HEK293 (cell line): ENCODE data around the gene FOXN3.

Experiments used
- CTCF ChIA-PET: fragments of 350-600 bp; formaldehyde crosslinking; extraction: SDS; loops from one replicate; lab custom pipeline; 2021; ENCODE audit warnings: antibody characterized with exemption; lab: Yijun Ruan, JAX
- POLR2A ChIA-PET: fragments of 300-600 bp; formaldehyde crosslinking; extraction: SDS; loops from one replicate; lab custom pipeline; 2020; ENCODE audit warnings: antibody characterized with exemption, inconsistent platforms; lab: Yijun Ruan, JAX
- H3K27ac ChIP-seq: fragments of 200-500 bp; sonication (Bioruptor generic); 2 replicates; pipeline ENCODE4 v1.5.1; 2014; ENCODE audit warnings: low read depth, low read length, control low read depth, inconsistent platforms; ENCODE audit errors: extremely low read depth
- H3K36me3 ChIP-seq, 2 experiments: fragments of 200-500 bp in 1 of 2; sonication (Bioruptor generic) in 1 of 2; 1 replicate in 1 of 2; 2 replicates in 1 of 2; pipeline ENCODE4 v1.5.1; 2014 to 2017; ENCODE audit warnings: inconsistent platforms in 2 of 2, low read length in 2 of 2; ENCODE audit not compliant: control insufficient read depth in 2 of 2, insufficient read depth in 1 of 2
- H3K4me1 ChIP-seq: fragments of 200-500 bp; sonication (Bioruptor generic); 2 replicates; pipeline ENCODE4 v1.5.1; 2014; ENCODE audit warnings: mild to moderate bottlenecking, low read length, inconsistent platforms; ENCODE audit not compliant: control insufficient read depth, insufficient read depth
- H3K4me3 ChIP-seq: 2 replicates; pipeline ENCODE4 v1.5.1; 2011; ENCODE audit warnings: low read depth, mild to moderate bottlenecking, control low read depth, low read length, moderate library complexity
- H3K9me3 ChIP-seq: fragments of 200-500 bp; sonication (Bioruptor generic); 2 replicates; pipeline ENCODE4 v1.5.1; 2014; ENCODE audit warnings: low read depth, low read length, inconsistent platforms; ENCODE audit not compliant: control insufficient read depth, insufficient read depth
- HOXA7 ChIP-seq: sonication (generic); formaldehyde crosslinking; IDR thresholded peaks from 2 replicates; pipeline ENCODE4 v1.8.1; 2022; ENCODE audit warnings: missing genetic modification reagents, borderline replicate concordance
- PBX3 ChIP-seq: sonication (generic); formaldehyde crosslinking; IDR thresholded peaks from 2 replicates; pipeline ENCODE4 v1.8.1; 2022; ENCODE audit warnings: mild to moderate bottlenecking, moderate library complexity, missing genetic modification reagents
- ZBTB7A ChIP-seq: fragments of 450-650 bp; formaldehyde crosslinking; IDR thresholded peaks from 2 replicates; pipeline ENCODE4 v1.5.1; 2016; ENCODE audit warnings: low read depth, missing biosample characterization, missing genetic modification characterization
- ZEB2 ChIP-seq: fragments of 450-650 bp; formaldehyde crosslinking; IDR thresholded peaks from 2 replicates; pipeline ENCODE4 v1.5.1; 2016; ENCODE audit warnings: missing biosample characterization, missing genetic modification characterization
- ZFHX2 ChIP-seq: fragments of 450-650 bp; formaldehyde crosslinking; conservative IDR thresholded peaks from 2 replicates; pipeline ENCODE4 v1.5.1; 2016; ENCODE audit warnings: missing biosample characterization, missing genetic modification characterization
- ZFP37 ChIP-seq: fragments of 450-650 bp; formaldehyde crosslinking; IDR thresholded peaks from 2 replicates; pipeline ENCODE4 v1.5.1; 2016; ENCODE audit warnings: missing biosample characterization, missing genetic modification characterization
- ZNF16 ChIP-seq: fragments of 450-650 bp; formaldehyde crosslinking; IDR thresholded peaks from 2 replicates; pipeline ENCODE4 v1.5.1; 2016; ENCODE audit warnings: low read depth, missing biosample characterization, missing genetic modification characterization
- ZNF174 ChIP-seq: fragments of 450-650 bp; formaldehyde crosslinking; IDR thresholded peaks from 2 replicates; pipeline ENCODE4 v1.5.0; 2017; ENCODE audit warnings: missing biosample characterization, mild to moderate bottlenecking, missing genetic modification characterization
- ZNF18 ChIP-seq: fragments of 450-650 bp; formaldehyde crosslinking; IDR thresholded peaks from 2 replicates; pipeline ENCODE4 v1.5.1; 2016; ENCODE audit warnings: missing biosample characterization, missing genetic modification characterization
- ZNF202 ChIP-seq: fragments of 450-650 bp; formaldehyde crosslinking; IDR thresholded peaks from 2 replicates; pipeline ENCODE4 v1.5.1; 2016; ENCODE audit warnings: missing biosample characterization, missing genetic modification characterization, borderline replicate concordance
- ZNF311 ChIP-seq: fragments of 450-650 bp; formaldehyde crosslinking; IDR thresholded peaks from 2 replicates; pipeline ENCODE4 v1.5.1; 2017; ENCODE audit warnings: missing biosample characterization, missing genetic modification characterization, borderline replicate concordance
- ZNF335 ChIP-seq: fragments of 450-650 bp; formaldehyde crosslinking; conservative IDR thresholded peaks from 2 replicates; pipeline ENCODE4 v1.5.1; 2016; ENCODE audit warnings: missing biosample characterization, missing genetic modification characterization
- ZNF391 ChIP-seq: fragments of 450-650 bp; formaldehyde crosslinking; IDR thresholded peaks from 2 replicates; pipeline ENCODE4 v1.5.1; 2016; ENCODE audit warnings: low read depth, missing biosample characterization, missing genetic modification characterization, borderline replicate concordance
- ZNF416 ChIP-seq: fragments of 450-650 bp; formaldehyde crosslinking; IDR thresholded peaks from 2 replicates; pipeline ENCODE4 v1.5.1; 2016; ENCODE audit warnings: missing biosample characterization, missing genetic modification characterization
- ZNF571 ChIP-seq: fragments of 450-650 bp; formaldehyde crosslinking; IDR thresholded peaks from 2 replicates; pipeline ENCODE4 v1.5.0; 2017; ENCODE audit warnings: missing biosample characterization, missing genetic modification characterization
- ZNF600 ChIP-seq: fragments of 450-650 bp; formaldehyde crosslinking; IDR thresholded peaks from 2 replicates; pipeline ENCODE4 v1.5.1; 2016; ENCODE audit warnings: missing biosample characterization, missing genetic modification characterization
- ZNF621 ChIP-seq: fragments of 450-650 bp; formaldehyde crosslinking; IDR thresholded peaks from 2 replicates; pipeline ENCODE4 v1.5.1; 2017; ENCODE audit warnings: missing biosample characterization, missing genetic modification characterization
- ZNF623 ChIP-seq: fragments of 450-650 bp; formaldehyde crosslinking; IDR thresholded peaks from 2 replicates; pipeline ENCODE4 v1.5.1; 2016; ENCODE audit warnings: missing biosample characterization, missing genetic modification characterization
- ZNF692 ChIP-seq: fragments of 450-650 bp; formaldehyde crosslinking; IDR thresholded peaks from 2 replicates; pipeline ENCODE4 v1.5.1; 2016; ENCODE audit warnings: missing biosample characterization, missing genetic modification characterization
- TF ChIP-seq, protein P1 (sequence below): fragments of 450-650 bp; formaldehyde crosslinking; IDR thresholded peaks from 2 replicates; pipeline ENCODE4 v1.5.1; 2016; ENCODE audit warnings: missing biosample characterization, missing genetic modification characterization
- TF ChIP-seq, protein P2 (sequence below): fragments of 450-650 bp; formaldehyde crosslinking; IDR thresholded peaks from 2 replicates; pipeline ENCODE4; 2016; ENCODE audit warnings: missing biosample characterization, missing genetic modification characterization

The FOXN3 gene

DNA sequence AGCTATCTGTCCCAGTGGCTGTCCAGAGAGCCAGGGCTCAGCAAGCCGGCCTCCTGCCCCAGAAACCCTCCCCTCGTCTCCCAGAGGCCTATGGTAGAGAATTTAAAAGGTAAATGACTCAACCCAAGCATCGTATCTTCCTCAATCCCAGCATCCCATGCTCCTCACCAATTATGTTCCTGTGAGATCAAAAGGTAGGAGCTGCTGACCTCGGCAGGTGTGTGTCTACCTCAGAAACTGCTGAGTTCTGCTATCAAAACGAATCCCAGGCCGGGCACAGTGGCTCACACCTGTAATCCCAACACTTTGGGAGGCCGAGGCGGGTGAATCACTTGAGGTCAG, 49.3 kb downstream of the FOXN3 start (continued):
- TF ChIP-seq ZBTB7A (no peak), ZNF621 (tag by site-specific recombination) (no peak), HOXA7 (CRISPR knock-in tag) (no peak), ZNF18 (no peak), ZNF311 (no peak)

DNA sequence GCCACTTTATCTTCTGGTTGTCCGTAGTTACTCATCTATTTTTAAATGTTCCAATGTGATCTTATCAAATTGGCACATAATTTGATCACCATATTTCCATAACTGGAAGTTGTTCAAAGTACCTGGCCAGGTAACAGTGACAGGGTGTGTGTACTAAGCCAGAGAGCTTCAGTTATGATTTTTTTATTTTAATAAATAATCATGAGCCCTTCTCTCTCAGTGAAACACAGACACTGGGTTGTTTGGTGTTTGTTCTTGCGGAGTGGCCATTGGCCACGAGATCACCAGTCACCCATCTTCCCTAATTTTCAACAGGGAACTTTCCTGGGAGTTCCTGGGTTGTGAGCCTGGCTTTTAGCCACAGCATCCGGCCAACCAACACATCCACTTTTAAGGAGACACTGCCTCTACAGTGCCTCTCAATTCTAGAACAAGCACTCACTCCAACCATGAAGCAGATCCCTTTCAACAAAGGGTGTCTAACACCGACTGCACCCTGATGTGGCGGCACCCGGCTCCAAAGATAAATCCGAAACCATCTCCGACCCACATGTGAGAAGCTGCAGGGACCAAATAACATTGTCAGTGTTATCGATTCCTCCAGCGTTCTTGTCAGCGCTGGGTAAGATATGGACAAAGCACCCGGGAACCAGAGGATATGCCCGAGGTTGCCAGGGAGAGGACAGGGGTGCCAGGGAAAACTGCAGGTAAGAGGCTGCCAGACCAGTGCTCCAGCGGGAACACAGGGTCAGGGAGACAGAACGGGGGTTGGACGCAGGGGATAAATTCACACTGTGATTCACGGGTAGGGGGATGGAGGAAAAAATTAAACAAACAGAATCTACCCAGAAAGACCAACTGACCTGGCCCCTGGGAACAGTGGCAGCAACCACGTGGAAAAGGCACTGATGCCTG, 49.9 kb downstream of the FOXN3 start:
- ChIA-PET POLR2A (no interaction called here), CTCF (no interaction called here)
- no peaks in the 10 kb centered on the region for H3K36me3 ChIP-seq
- H3K4me1 ChIP-seq, result no peaks in the 10 kb centered on the region
- H3K4me3 ChIP-seq, result no peak overlapping the region
- no peak for TF ChIP-seq PBX3 (CRISPR knock-in tag)
- H3K9me3 ChIP-seq, result no peaks in the 10 kb centered on the region
- H3K27ac ChIP-seq, result no peak overlapping the region

DNA sequence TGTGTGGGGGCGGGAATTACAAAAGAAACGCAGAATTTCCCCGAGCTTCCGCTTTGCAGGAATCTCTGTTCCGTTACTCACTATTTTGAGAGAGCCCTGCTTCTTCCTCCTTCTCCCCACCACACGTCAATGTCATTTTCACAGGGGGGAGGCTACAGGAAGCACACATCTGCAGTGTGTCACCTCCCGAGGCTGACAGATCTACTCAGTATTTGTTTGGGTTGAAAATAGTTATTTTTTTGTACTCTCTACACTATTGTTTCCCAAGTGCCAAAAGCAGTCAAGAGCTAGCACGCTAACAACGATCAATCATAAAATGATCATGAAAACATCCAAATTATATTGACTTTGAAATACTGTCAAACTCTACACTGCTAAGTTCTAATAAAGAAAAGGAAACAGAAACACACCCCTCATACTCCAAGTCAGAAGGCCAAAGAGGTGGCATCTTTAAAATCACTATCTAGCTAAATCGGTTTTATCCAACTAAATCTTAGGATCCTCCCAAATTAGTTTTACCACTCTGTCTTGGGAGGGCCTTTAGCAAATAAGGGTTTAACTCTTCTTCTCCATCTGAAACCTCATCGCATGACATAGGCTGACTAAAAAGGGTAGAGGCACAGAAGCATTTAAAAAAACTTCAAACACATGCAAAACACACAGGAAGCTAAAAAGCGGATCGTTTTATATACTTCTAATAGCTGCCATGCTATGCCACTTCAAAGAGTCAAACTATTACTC, 51.8 kb downstream of the FOXN3 start:
- H3K27ac ChIP-seq, result no peak overlapping the region
- TF ChIP-seq ZNF416, result no peak
- TF ChIP-seq ZFHX2, result no peak
- ChIA-PET CTCF (no interaction called here), POLR2A (no interaction called here)
- H3K4me3 ChIP-seq, result no peak overlapping the region
- no peaks in the 10 kb centered on the region for H3K4me1 ChIP-seq
- H3K36me3 ChIP-seq, result no peaks in the 10 kb centered on the region
- no peaks in the 10 kb centered on the region for H3K9me3 ChIP-seq

DNA sequence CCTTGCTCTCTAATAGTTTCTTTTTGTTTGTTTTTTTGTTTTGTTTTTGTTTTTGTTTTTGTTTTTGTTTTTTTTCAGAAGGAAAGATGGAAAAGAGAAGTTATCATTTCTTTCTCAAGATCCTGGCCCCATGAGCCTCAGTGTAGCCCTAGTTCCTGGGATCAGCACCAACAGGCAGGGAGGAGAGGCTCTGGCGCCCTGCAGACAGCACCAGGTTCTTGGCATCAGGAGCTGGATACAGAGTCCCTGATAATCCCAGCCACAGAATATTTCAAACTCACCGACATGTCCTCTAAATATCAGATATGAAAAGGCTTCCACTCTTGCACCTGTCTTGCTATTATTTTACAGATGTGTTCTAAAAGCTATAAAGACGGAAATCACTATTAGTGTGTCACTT, 52.7 kb downstream of the FOXN3 start:
- Histone ChIP-seq H3K4me1 (no peaks in the 10 kb centered on the region), H3K4me3 (no peak overlapping the region), H3K27ac (no peak overlapping the region), H3K36me3 (no peaks in the 10 kb centered on the region), H3K9me3 (no peaks in the 10 kb centered on the region)
- CTCF ChIA-PET, result no interaction called here
- POLR2A ChIA-PET, result no interaction called here
- TF ChIP-seq ZNF16 (tag by site-specific recombination) (no peak), ZNF623 (tag by site-specific recombination) (no peak), ZNF391 (tag by site-specific recombination) (no peak), ZNF335 (tag by site-specific recombination) (no peak), ZNF174 (no peak), ZNF571 (tag by site-specific recombination) (no peak), ZNF692 (no peak), ZNF202 (tag by site-specific recombination) (no peak), ZFP37 (no peak), ZEB2 (tag by site-specific recombination) (no peak), ZNF600 (tag by site-specific recombination) (no peak)
- TF ChIP-seq, protein P1, sequence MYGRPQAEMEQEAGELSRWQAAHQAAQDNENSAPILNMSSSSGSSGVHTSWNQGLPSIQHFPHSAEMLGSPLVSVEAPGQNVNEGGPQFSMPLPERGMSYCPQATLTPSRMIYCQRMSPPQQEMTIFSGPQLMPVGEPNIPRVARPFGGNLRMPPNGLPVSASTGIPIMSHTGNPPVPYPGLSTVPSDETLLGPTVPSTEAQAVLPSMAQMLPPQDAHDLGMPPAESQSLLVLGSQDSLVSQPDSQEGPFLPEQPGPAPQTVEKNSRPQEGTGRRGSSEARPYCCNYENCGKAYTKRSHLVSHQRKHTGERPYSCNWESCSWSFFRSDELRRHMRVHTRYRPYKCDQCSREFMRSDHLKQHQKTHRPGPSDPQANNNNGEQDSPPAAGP, result no peak
- TF ChIP-seq, protein P2, sequence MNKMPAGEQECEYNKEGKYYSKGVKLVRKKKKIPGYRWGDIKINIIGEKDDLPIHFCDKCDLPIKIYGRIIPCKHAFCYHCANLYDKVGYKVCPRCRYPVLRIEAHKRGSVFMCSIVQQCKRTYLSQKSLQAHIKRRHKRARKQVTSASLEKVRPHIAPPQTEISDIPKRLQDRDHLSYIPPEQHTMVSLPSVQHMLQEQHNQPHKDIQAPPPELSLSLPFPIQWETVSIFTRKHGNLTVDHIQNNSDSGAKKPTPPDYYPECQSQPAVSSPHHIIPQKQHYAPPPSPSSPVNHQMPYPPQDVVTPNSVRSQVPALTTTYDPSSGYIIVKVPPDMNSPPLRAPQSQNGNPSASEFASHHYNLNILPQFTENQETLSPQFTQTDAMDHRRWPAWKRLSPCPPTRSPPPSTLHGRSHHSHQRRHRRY (tag by site-specific recombination), result no peak
